Measurements from ENCODE around the gene MAP3K5. TPM values are rescaled to one million over a fixed set of nuclear protein-coding genes. Genes with fewer than 3 reads are reported as not detected.

The MAP3K5 gene
- total RNA-seq, 1 donor from 2014 or later = 1.7 TPM

- Mint-ChIP-seq H3K27ac (ENCODE audit: unreplicated experiment) (no peak overlapping the region), H3K36me3 (ENCODE audit: low read depth, unreplicated experiment) (no peaks in the 10 kb centered on the region), H3K4me1 (ENCODE audit: low read depth, unreplicated experiment) (peaks cover 20% of the 10 kb centered on the region), H3K9me3 (ENCODE audit: unreplicated experiment) (peaks cover 4% of the 10 kb centered on the region), H3K27me3 (ENCODE audit: low read depth, unreplicated experiment) (no peaks in the 10 kb centered on the region), H3K4me3 (ENCODE audit: unreplicated experiment) (no peak overlapping the region)
- DNase-seq (ENCODE audit: low read depth) (no peak), FAIRE-seq (no peak)
- Histone ChIP-seq H3K27ac (ENCODE audit: low read depth, low read length) (no peak overlapping the region), H3K27me3 (ENCODE audit: insufficient read depth, low read length) (no peaks in the 10 kb centered on the region), H4K20me1 (ENCODE audit: insufficient read depth, low read length) (no peaks in the 10 kb centered on the region), H3K9ac (ENCODE audit: low read length) (no peak overlapping the region), H3K79me2 (ENCODE audit: insufficient read depth, low read length) (peaks cover 36% of the 10 kb centered on the region), H3K9me3 (ENCODE audit: insufficient read depth, low read depth, low read length) (no peaks in the 10 kb centered on the region), H3K4me1 (ENCODE audit: insufficient read depth, low read length) (peaks cover 13% of the 10 kb centered on the region), H3K36me3 (ENCODE audit: insufficient read depth, low read length) (no peaks in the 10 kb centered on the region), H3K4me2 (ENCODE audit: low read length) (no peak overlapping the region), H2AFZ (ENCODE audit: low read depth, low read length) (no peak overlapping the region), H3K4me3 (ENCODE audit: insufficient read depth, low read depth, low read length) (no peak overlapping the region)
- TF ChIP-seq EZH2 (IDR thresholded peaks at IDR 0.05; ENCODE audit: insufficient read depth, low read length) (no peak), CTCF (IDR thresholded peaks at IDR 0.05; ENCODE audit: insufficient read depth, low read depth, low read length) (no peak)
Observed at GRCh38 chr6:136777651-136778050, 14.6 kb downstream of the MAP3K5 start.

DNA sequence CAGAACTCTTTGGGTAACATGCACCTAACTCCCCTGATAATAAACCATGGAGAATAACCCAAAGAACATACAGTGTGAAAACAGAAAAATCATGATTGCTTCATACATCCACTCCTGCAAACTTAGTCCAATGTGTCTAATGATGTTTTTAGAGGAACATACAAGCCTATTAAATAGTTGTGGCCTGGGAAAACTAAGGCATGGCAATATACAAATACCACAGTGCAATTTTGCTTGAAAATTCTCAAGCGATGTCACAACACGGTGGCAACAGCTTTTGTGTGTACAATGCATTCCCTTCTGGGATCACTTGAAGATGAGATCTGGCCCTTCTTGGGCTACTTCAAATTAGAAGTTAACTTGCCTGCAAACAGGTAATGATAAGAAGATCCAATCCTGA, 16.7 kb downstream of the MAP3K5 start:
- Histone ChIP-seq H3K4me2 (ENCODE audit: low read length) (no peak overlapping the region), H3K36me3 (ENCODE audit: insufficient read depth, low read length) (no peaks in the 10 kb centered on the region), H2AFZ (ENCODE audit: low read depth, low read length) (no peak overlapping the region), H3K27me3 (ENCODE audit: insufficient read depth, low read length) (no peaks in the 10 kb centered on the region), H3K9me3 (ENCODE audit: insufficient read depth, low read depth, low read length) (no peaks in the 10 kb centered on the region), H3K27ac (ENCODE audit: low read depth, low read length) (no peak overlapping the region), H3K9ac (ENCODE audit: low read length) (no peak overlapping the region), H3K79me2 (ENCODE audit: insufficient read depth, low read length) (peaks cover 28% of the 10 kb centered on the region), H4K20me1 (ENCODE audit: insufficient read depth, low read length) (no peaks in the 10 kb centered on the region), H3K4me1 (ENCODE audit: insufficient read depth, low read length) (peaks cover 6% of the 10 kb centered on the region), H3K4me3 (ENCODE audit: insufficient read depth, low read depth, low read length) (no peak overlapping the region)
- no peak for TF ChIP-seq CTCF (IDR thresholded peaks at IDR 0.05; ENCODE audit: insufficient read depth, low read depth, low read length)
- no peak for TF ChIP-seq EZH2 (IDR thresholded peaks at IDR 0.05; ENCODE audit: insufficient read depth, low read length)
- Mint-ChIP-seq H3K27me3 (ENCODE audit: low read depth, unreplicated experiment) (no peaks in the 10 kb centered on the region), H3K36me3 (ENCODE audit: low read depth, unreplicated experiment) (no peaks in the 10 kb centered on the region), H3K4me3 (ENCODE audit: unreplicated experiment) (no peak overlapping the region), H3K4me1 (ENCODE audit: low read depth, unreplicated experiment) (peaks cover 14% of the 10 kb centered on the region), H3K9me3 (ENCODE audit: unreplicated experiment) (peaks cover 4% of the 10 kb centered on the region), H3K27ac (ENCODE audit: unreplicated experiment) (no peak overlapping the region)
- FAIRE-seq (no peak), DNase-seq (ENCODE audit: low read depth) (peak; percentile 48)

DNA sequence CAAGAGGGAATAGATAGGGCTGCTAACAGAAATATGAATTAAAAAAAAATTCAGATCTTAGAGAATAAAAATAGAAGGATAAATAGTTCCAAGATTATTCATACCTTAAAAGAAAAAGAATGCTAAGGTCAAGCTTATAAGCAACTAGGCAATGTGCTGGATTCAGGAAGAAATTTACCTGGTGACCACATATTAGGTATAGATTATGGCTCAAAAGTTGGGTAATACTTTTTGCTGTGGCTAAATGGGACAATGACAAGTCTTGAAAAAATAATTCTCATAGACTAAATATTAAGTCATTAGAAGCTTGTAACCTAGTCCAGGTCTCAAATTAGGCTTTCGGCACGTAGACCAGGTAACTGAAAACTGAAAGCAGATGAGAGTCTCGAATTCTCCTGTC, 17.2 kb downstream of the MAP3K5 start:
- Mint-ChIP-seq H3K9me3 (ENCODE audit: unreplicated experiment) (peaks cover 4% of the 10 kb centered on the region), H3K4me3 (ENCODE audit: unreplicated experiment) (no peak overlapping the region), H3K4me1 (ENCODE audit: low read depth, unreplicated experiment) (peaks cover 14% of the 10 kb centered on the region), H3K27me3 (ENCODE audit: low read depth, unreplicated experiment) (no peaks in the 10 kb centered on the region), H3K27ac (ENCODE audit: unreplicated experiment) (peak overlapping the region; percentile 73), H3K36me3 (ENCODE audit: low read depth, unreplicated experiment) (no peaks in the 10 kb centered on the region)
- Histone ChIP-seq H3K9ac (ENCODE audit: low read length) (no peak overlapping the region), H3K9me3 (ENCODE audit: insufficient read depth, low read depth, low read length) (no peaks in the 10 kb centered on the region), H3K36me3 (ENCODE audit: insufficient read depth, low read length) (no peaks in the 10 kb centered on the region), H3K4me2 (ENCODE audit: low read length) (no peak overlapping the region), H3K27ac (ENCODE audit: low read depth, low read length) (no peak overlapping the region), H3K27me3 (ENCODE audit: insufficient read depth, low read length) (no peaks in the 10 kb centered on the region), H2AFZ (ENCODE audit: low read depth, low read length) (no peak overlapping the region), H4K20me1 (ENCODE audit: insufficient read depth, low read length) (no peaks in the 10 kb centered on the region), H3K4me3 (ENCODE audit: insufficient read depth, low read depth, low read length) (no peak overlapping the region), H3K4me1 (ENCODE audit: insufficient read depth, low read length) (peaks cover 6% of the 10 kb centered on the region), H3K79me2 (ENCODE audit: insufficient read depth, low read length) (peaks cover 28% of the 10 kb centered on the region)
- DNase-seq (ENCODE audit: low read depth) (no peak), FAIRE-seq (no peak)
- TF ChIP-seq CTCF (IDR thresholded peaks at IDR 0.05; ENCODE audit: insufficient read depth, low read depth, low read length) (no peak), EZH2 (IDR thresholded peaks at IDR 0.05; ENCODE audit: insufficient read depth, low read length) (no peak)
